ENCODE data around the gene FUT1.

Gene FUT1

DNA sequence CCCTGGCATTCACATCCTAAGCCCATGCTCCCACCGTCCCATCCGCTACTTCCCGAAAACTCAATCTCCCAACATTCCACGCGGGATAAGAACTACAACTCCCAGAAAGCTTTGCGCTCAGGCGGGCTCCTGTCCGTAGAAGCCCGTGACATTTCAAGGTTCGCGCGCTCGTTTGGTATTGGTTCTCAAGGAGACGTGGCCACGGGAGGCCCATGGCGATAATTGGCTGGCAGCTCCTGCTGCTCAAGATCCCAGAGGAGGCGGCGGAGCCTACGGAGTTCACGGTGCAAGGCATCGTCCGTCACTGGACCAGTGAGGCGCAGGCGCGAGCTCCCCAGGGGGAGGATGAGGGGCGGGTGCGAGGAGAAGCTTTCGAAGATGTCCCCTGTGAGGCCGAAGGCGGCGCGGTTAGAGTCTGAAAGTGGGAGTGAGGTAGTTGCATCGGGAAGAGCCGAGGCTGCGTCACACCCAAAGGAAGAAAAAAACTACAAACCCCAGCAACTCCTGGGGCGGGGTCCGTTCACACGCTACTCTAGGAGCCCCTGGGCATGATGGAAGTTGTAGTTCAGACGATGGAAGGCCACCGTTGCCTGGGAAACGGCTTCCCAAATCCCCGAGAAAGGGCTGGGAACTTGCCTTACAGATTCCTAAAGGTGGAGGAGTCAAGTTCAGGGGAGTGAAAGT, 31.7 kb downstream of the FUT1 start:
- Histone ChIP-seq H3K4me3 (ENCODE audit: low read length in 2 of 2) (peak overlapping the region; percentile 68 to 93), H3K14ac (ENCODE audit: low read length) (no peak overlapping the region), H4K8ac (ENCODE audit: low read depth, low read length) (no peak overlapping the region), H3K4me2 (ENCODE audit: insufficient read depth, low read length, poor library complexity, severe bottlenecking) (peak overlapping the region; percentile 43), H2AK5ac (ENCODE audit: low read depth, low read length) (no peak overlapping the region), H2BK15ac (ENCODE audit: low read length) (no peak overlapping the region), H3K9ac (ENCODE audit: low read depth, low read length, poor library complexity) (peak overlapping the region; percentile 87), H3K9me3 (replicated peaks in 1 of 2; ENCODE audit: control insufficient read depth in 2 of 2, insufficient read depth in 1 of 2, low read depth in 1 of 2, low read length in 2 of 2) (no peaks in the 10 kb centered on the region), H3K4ac (ENCODE audit: low read length) (no peak overlapping the region), H3K18ac (ENCODE audit: low read length) (peak overlapping the region; percentile 97), H4K91ac (ENCODE audit: low read depth, low read length, poor library complexity) (no peak overlapping the region), H3K4me1 (ENCODE audit: control insufficient read depth in 2 of 2, insufficient read depth in 1 of 2, low read depth in 1 of 2, low read length in 2 of 2) (peaks cover 26 to 31% of the 10 kb centered on the region in 2 donors), H3K27me3 (ENCODE audit: control insufficient read depth in 3 of 3, insufficient read depth in 3 of 3, low read depth in 1 of 3, low read length in 3 of 3) (no peaks in the 10 kb centered on the region), H3K36me3 (replicated peaks in 1 of 2; ENCODE audit: control insufficient read depth in 2 of 2, insufficient read depth in 2 of 2, low read length in 2 of 2) (no peaks in the 10 kb centered on the region), H2AFZ (ENCODE audit: low read length) (peak overlapping the region; percentile 93), H3K23ac (ENCODE audit: low read depth, low read length, poor library complexity) (peak overlapping the region; percentile 52), H2BK120ac (ENCODE audit: low read depth, low read length) (no peak overlapping the region), H2BK5ac (ENCODE audit: low read length) (no peak overlapping the region), H3K27ac (replicated peaks; ENCODE audit: low read length) (peak overlapping the region; percentile 78), H3K79me1 (ENCODE audit: low read depth, low read length) (no peaks in the 10 kb centered on the region), H2BK12ac (ENCODE audit: low read length) (no peak overlapping the region)
- peak; percentile 99 for DNase-seq (ENCODE audit: low spot score)
- WGBS, 2 donors (ENCODE audit: extremely low coverage in 2 of 2, insufficient read length in 2 of 2, insufficient replicate concordance in 1 of 2) = no CpG with 5 or more reads among the region's 42 CpGs

GRCh38 chr19:48720251-48720612, 32.2 kb downstream of the FUT1 start:
- Histone ChIP-seq H3K36me3 (replicated peaks in 1 of 2; ENCODE audit: control insufficient read depth in 2 of 2, insufficient read depth in 2 of 2, low read length in 2 of 2) (no peaks in the 10 kb centered on the region), H3K9me3 (replicated peaks in 1 of 2; ENCODE audit: control insufficient read depth in 2 of 2, insufficient read depth in 1 of 2, low read depth in 1 of 2, low read length in 2 of 2) (no peaks in the 10 kb centered on the region), H2BK120ac (ENCODE audit: low read depth, low read length) (no peak overlapping the region), H3K23ac (ENCODE audit: low read depth, low read length, poor library complexity) (no peak overlapping the region), H2BK15ac (ENCODE audit: low read length) (peak overlapping the region; percentile 76), H3K27ac (replicated peaks; ENCODE audit: low read length) (no peak overlapping the region), H4K8ac (ENCODE audit: low read depth, low read length) (no peak overlapping the region), H3K4ac (ENCODE audit: low read length) (no peak overlapping the region), H2AK5ac (ENCODE audit: low read depth, low read length) (peak overlapping the region; percentile 98), H3K4me1 (ENCODE audit: control insufficient read depth in 2 of 2, insufficient read depth in 1 of 2, low read depth in 1 of 2, low read length in 2 of 2) (peaks cover 24 to 28% of the 10 kb centered on the region in 2 donors), H3K14ac (ENCODE audit: low read length) (peak overlapping the region; percentile 11), H2BK5ac (ENCODE audit: low read length) (peak overlapping the region; percentile 79), H3K18ac (ENCODE audit: low read length) (peak overlapping the region; percentile 67), H2BK12ac (ENCODE audit: low read length) (no peak overlapping the region), H3K4me2 (ENCODE audit: insufficient read depth, low read length, poor library complexity, severe bottlenecking) (no peak overlapping the region), H2AFZ (ENCODE audit: low read length) (peak overlapping the region; percentile 93), H3K27me3 (ENCODE audit: control insufficient read depth in 3 of 3, insufficient read depth in 3 of 3, low read depth in 1 of 3, low read length in 3 of 3) (no peaks in the 10 kb centered on the region), H4K91ac (ENCODE audit: low read depth, low read length, poor library complexity) (no peak overlapping the region), H3K79me1 (ENCODE audit: low read depth, low read length) (no peaks in the 10 kb centered on the region), H3K4me3 (ENCODE audit: low read length in 2 of 2) (peak overlapping the region in 1 of 2 donors; percentile 68), H3K9ac (ENCODE audit: low read depth, low read length, poor library complexity) (no peak overlapping the region)
- DNase-seq (ENCODE audit: low spot score) = no peak
- no CpG with 5 or more reads among the region's 12 CpGs for WGBS, 2 donors (ENCODE audit: extremely low coverage in 2 of 2, insufficient read length in 2 of 2, insufficient replicate concordance in 1 of 2)

GRCh38 chr19:48719263-48720171, 32.9 kb downstream of the FUT1 start, which contains the start of gene MAMSTR:
Gene MAMSTR, minus strand, starts transcription at chr19:48719725. Its CDS starts 694 bp downstream, at chr19:48719031.
- Histone ChIP-seq H3K27ac (replicated peaks; ENCODE audit: low read length) (no peak within 1 kb of the TSS), H2AFZ (ENCODE audit: low read length) (peak within 1 kb of the TSS; percentile 93), H4K91ac (ENCODE audit: low read depth, low read length, poor library complexity) (no peak within 1 kb of the TSS), H3K18ac (ENCODE audit: low read length) (peak within 1 kb of the TSS; percentile 67), H2BK15ac (ENCODE audit: low read length) (peak within 1 kb of the TSS; percentile 76), H3K4me1 (ENCODE audit: control insufficient read depth in 2 of 2, insufficient read depth in 1 of 2, low read depth in 1 of 2, low read length in 2 of 2) (peaks cover 28 to 31% of the 10 kb centered on the region in 2 donors), H3K4me2 (ENCODE audit: insufficient read depth, low read length, poor library complexity, severe bottlenecking) (no peak within 1 kb of the TSS), H3K4ac (ENCODE audit: low read length) (no peak within 1 kb of the TSS), H3K9me3 (replicated peaks in 1 of 2; ENCODE audit: control insufficient read depth in 2 of 2, insufficient read depth in 1 of 2, low read depth in 1 of 2, low read length in 2 of 2) (no peaks in the 10 kb centered on the region), H2BK120ac (ENCODE audit: low read depth, low read length) (no peak within 1 kb of the TSS), H2AK5ac (ENCODE audit: low read depth, low read length) (peak within 1 kb of the TSS; percentile 98), H2BK12ac (ENCODE audit: low read length) (no peak within 1 kb of the TSS), H4K8ac (ENCODE audit: low read depth, low read length) (no peak within 1 kb of the TSS), H3K23ac (ENCODE audit: low read depth, low read length, poor library complexity) (peak within 1 kb of the TSS; percentile 29), H3K4me3 (ENCODE audit: low read length in 2 of 2) (peak within 1 kb of the TSS in 1 of 2 donors; percentile 68), H3K14ac (ENCODE audit: low read length) (peak within 1 kb of the TSS; percentile 11), H3K36me3 (replicated peaks in 1 of 2; ENCODE audit: control insufficient read depth in 2 of 2, insufficient read depth in 2 of 2, low read length in 2 of 2) (no peaks in the 10 kb centered on the region), H3K27me3 (ENCODE audit: control insufficient read depth in 3 of 3, insufficient read depth in 3 of 3, low read depth in 1 of 3, low read length in 3 of 3) (no peaks in the 10 kb centered on the region), H2BK5ac (ENCODE audit: low read length) (peak within 1 kb of the TSS; percentile 79), H3K9ac (ENCODE audit: low read depth, low read length, poor library complexity) (no peak within 1 kb of the TSS), H3K79me1 (ENCODE audit: low read depth, low read length) (no peaks in the 10 kb centered on the region)
- no peak for DNase-seq (ENCODE audit: low spot score)
- no CpG with 5 or more reads among the region's 33 CpGs for WGBS, 2 donors (ENCODE audit: extremely low coverage in 2 of 2, insufficient read length in 2 of 2, insufficient replicate concordance in 1 of 2)

GRCh38 chr19:48718711-48719231, 33.7 kb downstream of the FUT1 start:
- H3K27ac ChIP-seq (replicated peaks; ENCODE audit: low read length) = no peak overlapping the region
- WGBS, 2 donors (ENCODE audit: extremely low coverage in 2 of 2, insufficient read length in 2 of 2, insufficient replicate concordance in 1 of 2) = no CpG with 5 or more reads among the region's 15 CpGs
- H3K18ac ChIP-seq (ENCODE audit: low read length) = peak overlapping the region; percentile 67
- no peaks in the 10 kb centered on the region for H3K27me3 ChIP-seq (ENCODE audit: control insufficient read depth in 3 of 3, insufficient read depth in 3 of 3, low read depth in 1 of 3, low read length in 3 of 3)
- peak overlapping the region; percentile 30 for H2BK5ac ChIP-seq (ENCODE audit: low read length)
- no peak overlapping the region for H2BK120ac ChIP-seq (ENCODE audit: low read depth, low read length)
- H4K91ac ChIP-seq (ENCODE audit: low read depth, low read length, poor library complexity) = no peak overlapping the region
- no peak overlapping the region for H3K9ac ChIP-seq (ENCODE audit: low read depth, low read length, poor library complexity)
- no peak overlapping the region for H2BK12ac ChIP-seq (ENCODE audit: low read length)
- no peak for DNase-seq (ENCODE audit: low spot score)
- no peaks in the 10 kb centered on the region for H3K36me3 ChIP-seq (replicated peaks in 1 of 2; ENCODE audit: control insufficient read depth in 2 of 2, insufficient read depth in 2 of 2, low read length in 2 of 2)
- H3K23ac ChIP-seq (ENCODE audit: low read depth, low read length, poor library complexity) = no peak overlapping the region
- H2BK15ac ChIP-seq (ENCODE audit: low read length) = peak overlapping the region; percentile 28
- no peak overlapping the region for H3K14ac ChIP-seq (ENCODE audit: low read length)
- no peak overlapping the region for H3K4me3 ChIP-seq (ENCODE audit: low read length in 2 of 2)
- no peak overlapping the region for H3K4me2 ChIP-seq (ENCODE audit: insufficient read depth, low read length, poor library complexity, severe bottlenecking)
- H2AK5ac ChIP-seq (ENCODE audit: low read depth, low read length) = peak overlapping the region; percentile 42
- no peak overlapping the region for H4K8ac ChIP-seq (ENCODE audit: low read depth, low read length)
- H3K9me3 ChIP-seq (replicated peaks in 1 of 2; ENCODE audit: control insufficient read depth in 2 of 2, insufficient read depth in 1 of 2, low read depth in 1 of 2, low read length in 2 of 2) = no peaks in the 10 kb centered on the region
- H3K4ac ChIP-seq (ENCODE audit: low read length) = no peak overlapping the region
- peaks cover 27 to 32% of the 10 kb centered on the region in 2 donors for H3K4me1 ChIP-seq (ENCODE audit: control insufficient read depth in 2 of 2, insufficient read depth in 1 of 2, low read depth in 1 of 2, low read length in 2 of 2)
- no peaks in the 10 kb centered on the region for H3K79me1 ChIP-seq (ENCODE audit: low read depth, low read length)
- H2AFZ ChIP-seq (ENCODE audit: low read length) = peak overlapping the region; percentile 61
